GM23338 (cell line): ENCODE results near the gene BRSK2. TPM values are rescaled to one million over a fixed set of nuclear protein-coding genes. Genes with fewer than 3 reads are reported as not detected.

Experiments used
- ATAC-seq: fragments of 200-7000 bp; cut with Tn5 transposase; 3 replicates; pipeline ENCODE4 v1.9.1; 2020
- DNase-seq: peaks from one replicate; pipeline ENCODE4 v3.0.0-alpha.2; 2015; ENCODE audit warnings: low spot score
- H2AFZ ChIP-seq: fragments of 200-600 bp; sonication (generic); 2 replicates; pipeline ENCODE4 v1.8.0; 2016; ENCODE audit warnings: antibody characterized with exemption, mild to moderate bottlenecking, moderate library complexity
- H3F3A ChIP-seq: fragments of 200-600 bp; sonication (generic); replicated peaks from 2 replicates; pipeline ENCODE4 v1.8.0; 2017; ENCODE audit warnings: antibody characterized with exemption, mixed run types, low read depth
- H3K27ac ChIP-seq: fragments of 200-600 bp; sonication (generic); 2 replicates; pipeline ENCODE4 v1.6.1; 2016; ENCODE audit warnings: low read depth
- H3K27me3 ChIP-seq: fragments of 200-600 bp; sonication (generic); 2 replicates; pipeline ENCODE4 v1.8.0; 2016; ENCODE audit warnings: mild to moderate bottlenecking, mixed run types, moderate library complexity; ENCODE audit not compliant: insufficient read depth
- H3K36me3 ChIP-seq: fragments of 200-600 bp; sonication (generic); 2 replicates; pipeline ENCODE4 v1.8.0; 2016; ENCODE audit warnings: mild to moderate bottlenecking; ENCODE audit not compliant: insufficient read depth
- H3K4me1 ChIP-seq: fragments of 200-600 bp; sonication (generic); 2 replicates; pipeline ENCODE4 v1.8.0; 2016; ENCODE audit warnings: mild to moderate bottlenecking, moderate library complexity; ENCODE audit not compliant: insufficient read depth
- H3K4me2 ChIP-seq: fragments of 200-600 bp; sonication (generic); 2 replicates; pipeline ENCODE4 v1.7.1; 2017; ENCODE audit warnings: mixed run types
- H3K4me3 ChIP-seq: fragments of 200-600 bp; sonication (generic); 2 replicates; pipeline ENCODE4 v1.6.1; 2016; ENCODE audit warnings: mixed run types
- H3K79me2 ChIP-seq: fragments of 200-600 bp; sonication (generic); replicated peaks from 2 replicates; pipeline ENCODE4 v1.8.0; 2017; ENCODE audit warnings: mild to moderate bottlenecking; ENCODE audit not compliant: insufficient read depth
- H3K9me2 ChIP-seq: fragments of 200-600 bp; sonication (generic); 2 replicates; pipeline ENCODE4 v1.8.0; 2017; ENCODE audit not compliant: insufficient read depth
- H4K20me1 ChIP-seq: fragments of 200-600 bp; sonication (generic); replicated peaks from 2 replicates; pipeline ENCODE4 v1.8.0; 2017; ENCODE audit warnings: mild to moderate bottlenecking; ENCODE audit not compliant: insufficient read depth
- H3K27ac Mint-ChIP-seq: 2 replicates; pipeline ENCODE4 v1.8.0; 2020; ENCODE audit warnings: inconsistent platforms, mild to moderate bottlenecking, moderate library complexity, mixed read lengths
- H3K27me3 Mint-ChIP-seq: 3 replicates; pipeline ENCODE4 v1.8.0; 2022; ENCODE audit warnings: low read depth, mild to moderate bottlenecking, moderate library complexity, mixed read lengths, inconsistent platforms; ENCODE audit not compliant: insufficient read depth, poor library complexity
- H3K36me3 Mint-ChIP-seq: 3 replicates; pipeline ENCODE4 v1.8.0; 2021; ENCODE audit warnings: low read depth, mild to moderate bottlenecking, inconsistent platforms, moderate library complexity, mixed read lengths
- H3K4me1 Mint-ChIP-seq: 3 replicates; pipeline ENCODE4 v1.8.0; 2020; ENCODE audit warnings: mild to moderate bottlenecking, inconsistent platforms, mixed read lengths
- H3K4me3 Mint-ChIP-seq: 3 replicates; pipeline ENCODE4 v1.8.0; 2021; ENCODE audit warnings: moderate library complexity, mild to moderate bottlenecking, inconsistent platforms, mixed read lengths
- H3K9me3 Mint-ChIP-seq: 3 replicates; pipeline ENCODE4 v1.8.0; 2020; ENCODE audit warnings: moderate library complexity, mild to moderate bottlenecking, inconsistent platforms, mixed read lengths
- CREB1 ChIP-seq: fragments of 250-450 bp; sonication (Bioruptor Pico); IDR thresholded peaks from 2 replicates; pipeline ENCODE4 v1.5.0; 2020; ENCODE audit warnings: low read depth, mild to moderate bottlenecking, moderate library complexity
- CTCF ChIP-seq, 2 experiments: fragments of 200-600 bp in 1 of 2; sonication (generic) in 1 of 2; conservative IDR thresholded peaks; 2 replicates each; pipeline versions ENCODE4 v1.5.1 to v1.6.1; 2016 to 2017; ENCODE audit warnings: antibody characterized with exemption in 2 of 2, low read depth in 2 of 2, mild to moderate bottlenecking in 2 of 2, moderate library complexity in 1 of 2
- ETS1 ChIP-seq: IDR thresholded peaks from 2 replicates; pipeline ENCODE4 v1.6.1; 2016; ENCODE audit warnings: antibody characterized with exemption
- EZH2 ChIP-seq: fragments of 200-600 bp; sonication (generic); IDR thresholded peaks from one replicate; pipeline ENCODE4 v1.8.0; 2017; ENCODE audit warnings: antibody characterized with exemption, mild to moderate bottlenecking, low read depth; ENCODE audit not compliant: unreplicated experiment
- EZH2phosphoT487 ChIP-seq: fragments of 200-600 bp; sonication (generic); IDR thresholded peaks from one replicate; pipeline ENCODE4 v1.8.1; 2018; ENCODE audit warnings: antibody characterized with exemption; ENCODE audit not compliant: unreplicated experiment
- JUNB ChIP-seq: IDR thresholded peaks from one replicate; pipeline ENCODE4 v1.6.1; 2016; ENCODE audit warnings: antibody characterized with exemption; ENCODE audit not compliant: unreplicated experiment
- NANOG ChIP-seq: IDR thresholded peaks from 2 replicates; pipeline ENCODE4 v1.6.1; 2016; ENCODE audit warnings: antibody characterized with exemption, borderline replicate concordance
- POLR2AphosphoS5 ChIP-seq: IDR thresholded peaks from 2 replicates; pipeline ENCODE4 v1.6.1; 2016; ENCODE audit warnings: antibody characterized with exemption, low read depth
- STAT1 ChIP-seq: IDR thresholded peaks from one replicate; pipeline ENCODE4 v1.6.1; 2016; ENCODE audit warnings: antibody characterized with exemption; ENCODE audit not compliant: unreplicated experiment
- ZNF114 ChIP-seq: fragments of 250-450 bp; sonication (Bioruptor Pico); IDR thresholded peaks from 2 replicates; pipeline ENCODE4 v1.5.0; 2020; ENCODE audit warnings: mild to moderate bottlenecking, moderate library complexity
- ZNF331 ChIP-seq: fragments of 250-450 bp; sonication (Bioruptor Pico); IDR thresholded peaks from 2 replicates; pipeline ENCODE4 v1.5.0; 2020; ENCODE audit warnings: low read depth, mild to moderate bottlenecking, moderate library complexity
- ZNF462 ChIP-seq: fragments of 250-450 bp; sonication (Bioruptor Pico); IDR thresholded peaks from 2 replicates; pipeline ENCODE4 v1.5.0; 2020; ENCODE audit warnings: mild to moderate bottlenecking, moderate library complexity
- polyA plus RNA-seq: library from polyadenylated mRNA; unstranded; fragments of >200 nt; fragmentation: Nextera tagmentation; extraction: Ambion mirVana; gene quantifications from 2 replicates; pipeline ENCODE4 v1.2.1, GENCODE V29; 2016
- total RNA-seq: library from RNA; depleted of rRNA; stranded (reverse); fragments of >200 nt; shearing (Covaris generic); gene quantifications from 2 replicates; pipeline ENCODE4 v1.2.3, GENCODE V29; 2014
- TF ChIP-seq, protein P1 (sequence below): IDR thresholded peaks from one replicate; pipeline ENCODE4 v1.6.1; 2018; ENCODE audit warnings: antibody characterized with exemption; ENCODE audit not compliant: unreplicated experiment

Gene BRSK2
- total and polyA plus RNA-seq, 2 experiments from 2014 or later: 7.2 to 20.3 TPM

DNA sequence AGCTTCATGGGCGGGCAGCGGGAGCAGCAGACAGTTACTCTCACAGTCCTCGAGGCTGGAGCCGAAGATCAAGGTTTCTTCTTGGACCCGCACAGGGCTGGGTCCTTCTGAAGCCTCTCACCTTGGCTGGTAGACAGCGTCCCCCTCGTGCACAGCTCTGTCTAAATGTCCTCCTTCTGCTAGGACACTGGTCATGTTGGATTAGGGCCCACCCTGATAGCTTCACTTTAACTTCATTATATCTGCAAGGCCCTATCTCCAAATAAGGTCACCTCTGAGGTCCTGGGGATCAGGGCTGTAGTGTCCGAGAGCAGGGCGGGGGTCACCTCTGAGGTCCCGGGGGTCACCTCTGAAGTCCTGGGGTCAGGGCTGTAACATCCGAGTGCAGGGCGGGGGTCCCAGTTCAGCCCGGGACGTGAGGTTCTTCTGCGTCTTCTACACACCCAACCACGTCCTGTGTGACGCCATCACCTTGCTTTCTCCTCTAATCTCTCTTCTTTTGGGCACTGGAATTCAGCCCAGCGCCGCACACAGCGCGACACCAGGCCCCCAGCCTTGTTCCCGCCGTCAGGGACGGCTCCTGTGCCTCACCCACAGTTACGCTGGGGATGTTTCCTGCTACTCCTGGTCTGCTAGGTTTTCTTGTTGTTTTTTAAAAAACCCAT lies 46.2 kb upstream of the BRSK2 start:
- no peaks in the 10 kb centered on the region for H3K4me1 ChIP-seq
- H3K79me2 ChIP-seq: no peaks in the 10 kb centered on the region
- Mint-ChIP-seq H3K36me3 (0 out of 3 replicates have a peak, but pooled peaks cover under 1% of the 10 kb centered on the region), H3K27me3 (peaks cover 3% of the 10 kb centered on the region), H3K27ac (no peak overlapping the region), H3K4me1 (peaks cover 1% of the 10 kb centered on the region; the same call in 1 of the 3 replicates), H3K4me3 (no peak overlapping the region), H3K9me3 (no peaks in the 10 kb centered on the region; the same call in 2 of the 3 replicates)
- no peaks in the 10 kb centered on the region for H3K27me3 ChIP-seq
- H3F3A ChIP-seq: 0 out of 2 replicates have a peak, but pooled peaks cover 2% of the 10 kb centered on the region
- H3K27ac ChIP-seq: no peak overlapping the region
- no peak overlapping the region for H3K4me3 ChIP-seq
- DNase-seq (no peak), ATAC-seq (no peak)
- no peaks in the 10 kb centered on the region for H4K20me1 ChIP-seq
- H3K9me2 ChIP-seq: no peaks in the 10 kb centered on the region
- H3K4me2 ChIP-seq: no peak overlapping the region
- no peak overlapping the region for H2AFZ ChIP-seq
- TF ChIP-seq CTCF (conservative IDR thresholded peaks at IDR 0.05; ENCODE audit: low read depth in 2 of 2) (no peak), ZNF331 (CRISPR knock-in tag) (no peak), ETS1 (no peak), STAT1 (no peak), EZH2phosphoT487 (no peak), JUNB (no peak), NANOG (no peak), ZNF114 (CRISPR knock-in tag) (no peak), ZNF462 (CRISPR knock-in tag) (no peak), EZH2 (no peak), CREB1 (no peak), POLR2AphosphoS5 (no peak)
- TF ChIP-seq, protein P1, sequence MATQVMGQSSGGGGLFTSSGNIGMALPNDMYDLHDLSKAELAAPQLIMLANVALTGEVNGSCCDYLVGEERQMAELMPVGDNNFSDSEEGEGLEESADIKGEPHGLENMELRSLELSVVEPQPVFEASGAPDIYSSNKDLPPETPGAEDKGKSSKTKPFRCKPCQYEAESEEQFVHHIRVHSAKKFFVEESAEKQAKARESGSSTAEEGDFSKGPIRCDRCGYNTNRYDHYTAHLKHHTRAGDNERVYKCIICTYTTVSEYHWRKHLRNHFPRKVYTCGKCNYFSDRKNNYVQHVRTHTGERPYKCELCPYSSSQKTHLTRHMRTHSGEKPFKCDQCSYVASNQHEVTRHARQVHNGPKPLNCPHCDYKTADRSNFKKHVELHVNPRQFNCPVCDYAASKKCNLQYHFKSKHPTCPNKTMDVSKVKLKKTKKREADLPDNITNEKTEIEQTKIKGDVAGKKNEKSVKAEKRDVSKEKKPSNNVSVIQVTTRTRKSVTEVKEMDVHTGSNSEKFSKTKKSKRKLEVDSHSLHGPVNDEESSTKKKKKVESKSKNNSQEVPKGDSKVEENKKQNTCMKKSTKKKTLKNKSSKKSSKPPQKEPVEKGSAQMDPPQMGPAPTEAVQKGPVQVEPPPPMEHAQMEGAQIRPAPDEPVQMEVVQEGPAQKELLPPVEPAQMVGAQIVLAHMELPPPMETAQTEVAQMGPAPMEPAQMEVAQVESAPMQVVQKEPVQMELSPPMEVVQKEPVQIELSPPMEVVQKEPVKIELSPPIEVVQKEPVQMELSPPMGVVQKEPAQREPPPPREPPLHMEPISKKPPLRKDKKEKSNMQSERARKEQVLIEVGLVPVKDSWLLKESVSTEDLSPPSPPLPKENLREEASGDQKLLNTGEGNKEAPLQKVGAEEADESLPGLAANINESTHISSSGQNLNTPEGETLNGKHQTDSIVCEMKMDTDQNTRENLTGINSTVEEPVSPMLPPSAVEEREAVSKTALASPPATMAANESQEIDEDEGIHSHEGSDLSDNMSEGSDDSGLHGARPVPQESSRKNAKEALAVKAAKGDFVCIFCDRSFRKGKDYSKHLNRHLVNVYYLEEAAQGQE: no peak
- H3K36me3 ChIP-seq: no peaks in the 10 kb centered on the region
